ENCODE data around the gene SLC11A1.

DNA sequence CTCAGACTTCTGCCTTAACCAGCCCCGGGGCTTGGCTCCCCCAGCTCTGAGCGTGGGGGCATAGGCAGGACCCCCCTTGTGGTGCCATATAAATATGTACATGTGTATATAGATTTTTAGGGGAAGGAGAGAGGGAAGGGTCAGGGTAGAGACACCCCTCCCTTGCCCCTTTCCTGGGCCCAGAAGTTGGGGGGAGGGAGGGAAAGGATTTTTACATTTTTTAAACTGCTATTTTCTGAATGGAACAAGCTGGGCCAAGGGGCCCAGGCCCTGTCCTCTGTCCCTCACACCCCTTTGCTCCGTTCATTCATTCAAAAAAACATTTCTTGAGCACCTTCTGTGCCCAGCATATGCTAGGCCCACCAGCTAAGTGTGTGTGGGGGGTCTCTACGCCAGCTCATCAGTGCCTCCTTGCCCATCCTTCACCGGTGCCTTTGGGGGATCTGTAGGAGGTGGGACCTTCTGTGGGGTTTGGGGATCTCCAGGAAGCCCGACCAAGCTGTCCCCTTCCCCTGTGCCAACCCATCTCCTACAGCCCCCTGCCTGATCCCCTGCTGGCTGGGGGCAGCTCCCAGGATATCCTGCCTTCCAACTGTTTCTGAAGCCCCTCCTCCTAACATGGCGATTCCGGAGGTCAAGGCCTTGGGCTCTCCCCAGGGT lies 23.1 kb downstream of the SLC11A1 start:
- no peak for TF ChIP-seq EZH2 (IDR thresholded peaks at IDR 0.05; ENCODE audit: insufficient read depth, low read length)
- TF ChIP-seq, protein P1, sequence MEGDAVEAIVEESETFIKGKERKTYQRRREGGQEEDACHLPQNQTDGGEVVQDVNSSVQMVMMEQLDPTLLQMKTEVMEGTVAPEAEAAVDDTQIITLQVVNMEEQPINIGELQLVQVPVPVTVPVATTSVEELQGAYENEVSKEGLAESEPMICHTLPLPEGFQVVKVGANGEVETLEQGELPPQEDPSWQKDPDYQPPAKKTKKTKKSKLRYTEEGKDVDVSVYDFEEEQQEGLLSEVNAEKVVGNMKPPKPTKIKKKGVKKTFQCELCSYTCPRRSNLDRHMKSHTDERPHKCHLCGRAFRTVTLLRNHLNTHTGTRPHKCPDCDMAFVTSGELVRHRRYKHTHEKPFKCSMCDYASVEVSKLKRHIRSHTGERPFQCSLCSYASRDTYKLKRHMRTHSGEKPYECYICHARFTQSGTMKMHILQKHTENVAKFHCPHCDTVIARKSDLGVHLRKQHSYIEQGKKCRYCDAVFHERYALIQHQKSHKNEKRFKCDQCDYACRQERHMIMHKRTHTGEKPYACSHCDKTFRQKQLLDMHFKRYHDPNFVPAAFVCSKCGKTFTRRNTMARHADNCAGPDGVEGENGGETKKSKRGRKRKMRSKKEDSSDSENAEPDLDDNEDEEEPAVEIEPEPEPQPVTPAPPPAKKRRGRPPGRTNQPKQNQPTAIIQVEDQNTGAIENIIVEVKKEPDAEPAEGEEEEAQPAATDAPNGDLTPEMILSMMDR (IDR thresholded peaks at IDR 0.05; ENCODE audit: insufficient read depth, low read depth, low read length): no peak

Measured in astrocyte (in vitro differentiated cells and primary cell).